Activated CD8-positive, alpha-beta T cell treated with anti-CD3 and anti-CD28 coated beads, Interleukin-2, amount 10 ng/mL, durations not matched to agents 7 days and 5 days (primary cell): Measurements from ENCODE around the gene SEMA3E. TPM values are rescaled to one million over a fixed set of nuclear protein-coding genes. Genes with fewer than 3 reads are reported as not detected.
"Not testable (repeated sequence)": the region's sequence is repeated elsewhere in the genome, so short reads cannot be mapped to it uniquely, and the experiment has no call there.

Experiments
- ATAC-seq: fragments of 150-1000 bp; cut with Tn5 transposase; one replicate; pipeline ENCODE4 v1.10.0; 2021; ENCODE audit warnings: moderate library complexity
- CTCF ChIA-PET: fragments of 350-600 bp; sonication (Branson Sonifier 250); formaldehyde crosslinking; loops from one replicate; lab custom pipeline; 2021; ENCODE audit warnings: antibody characterized with exemption; lab: Charles Lee
- POLR2A ChIA-PET: fragments of 350-600 bp; sonication (Branson Sonifier 250); formaldehyde crosslinking; loops from one replicate; lab custom pipeline; 2021; ENCODE audit warnings: antibody characterized with exemption; lab: Charles Lee
- DNase-seq: peaks from one replicate; pipeline ENCODE4 v3.0.0-alpha.2; 2020
- H3K27ac Mint-ChIP-seq: one replicate; pipeline ENCODE4 v1.8.0; 2021; ENCODE audit warnings: mild to moderate bottlenecking, mixed read lengths
- H3K27me3 Mint-ChIP-seq: one replicate; pipeline ENCODE4 v1.8.0; 2021; ENCODE audit warnings: low read depth, mixed read lengths
- H3K36me3 Mint-ChIP-seq: one replicate; pipeline ENCODE4 v1.8.0; 2021; ENCODE audit warnings: low read depth, mixed read lengths
- H3K4me1 Mint-ChIP-seq: one replicate; pipeline ENCODE4 v1.8.0; 2021; ENCODE audit warnings: low read depth, mixed read lengths
- H3K4me3 Mint-ChIP-seq: one replicate; pipeline ENCODE4 v1.8.0; 2021; ENCODE audit warnings: mild to moderate bottlenecking, mixed read lengths
- H3K9me3 Mint-ChIP-seq: one replicate; pipeline ENCODE4 v1.8.0; 2022; ENCODE audit warnings: mixed read lengths; ENCODE audit not compliant: insufficient read depth
- total RNA-seq, 2 experiments: library from RNA; stranded (reverse); gene quantifications; one replicate each; pipeline ENCODE4 v1.2.3, GENCODE V29; 2021

Gene SEMA3E
- total RNA-seq, 2 experiments from 2014 or later: not detected

DNA sequence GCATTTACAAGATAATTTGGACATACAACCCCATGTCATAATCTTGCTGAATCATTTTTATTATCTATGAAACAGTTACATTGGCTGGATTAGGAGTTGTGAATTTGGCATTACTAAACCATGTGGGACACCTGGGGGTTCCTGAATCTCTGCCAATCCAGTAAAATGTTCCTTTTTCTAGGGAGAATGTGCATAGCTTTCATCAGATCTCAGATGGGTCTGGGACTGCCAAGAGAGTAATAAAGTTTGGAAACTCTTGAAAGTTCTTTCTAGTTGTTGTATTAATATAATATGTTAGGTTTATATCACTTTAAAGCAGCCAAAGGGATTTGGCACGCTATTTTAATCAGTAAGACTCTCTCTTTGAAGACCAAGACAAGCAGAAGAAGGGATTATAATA lies 62.7 kb downstream of the SEMA3E start:
- H3K9me3 Mint-ChIP-seq: no peaks in the 10 kb centered on the region
- ATAC-seq (no peak), DNase-seq (no peak)
- H3K36me3 Mint-ChIP-seq: no peaks in the 10 kb centered on the region
- ChIA-PET POLR2A (no interaction called here), CTCF (no interaction called here)
- H3K4me3 Mint-ChIP-seq: no peak overlapping the region
- no peaks in the 10 kb centered on the region for H3K4me1 Mint-ChIP-seq
- H3K27me3 Mint-ChIP-seq: no peaks in the 10 kb centered on the region
- H3K27ac Mint-ChIP-seq: no peak overlapping the region

GRCh38 chr7:83581667-83582435 lies 67.1 kb downstream of the SEMA3E start:
- ChIA-PET POLR2A (no interaction called here), CTCF (no interaction called here)
- ATAC-seq: no peak
- Mint-ChIP-seq H3K4me3 (no peak overlapping the region), H3K9me3 (no peaks in the 10 kb centered on the region), H3K27ac (no peak overlapping the region), H3K4me1 (no peaks in the 10 kb centered on the region), H3K27me3 (no peaks in the 10 kb centered on the region), H3K36me3 (no peaks in the 10 kb centered on the region)
- DNase-seq: no peak

GRCh38 chr7:83579740-83580139 lies 69.2 kb downstream of the SEMA3E start:
- Mint-ChIP-seq H3K27ac (no peak overlapping the region), H3K36me3 (no peaks in the 10 kb centered on the region), H3K4me3 (no peak overlapping the region), H3K4me1 (no peaks in the 10 kb centered on the region), H3K9me3 (no peaks in the 10 kb centered on the region), H3K27me3 (no peaks in the 10 kb centered on the region)
- CTCF ChIA-PET: no interaction called here
- ATAC-seq (no peak), DNase-seq (no peak)
- POLR2A ChIA-PET: no interaction called here

DNA sequence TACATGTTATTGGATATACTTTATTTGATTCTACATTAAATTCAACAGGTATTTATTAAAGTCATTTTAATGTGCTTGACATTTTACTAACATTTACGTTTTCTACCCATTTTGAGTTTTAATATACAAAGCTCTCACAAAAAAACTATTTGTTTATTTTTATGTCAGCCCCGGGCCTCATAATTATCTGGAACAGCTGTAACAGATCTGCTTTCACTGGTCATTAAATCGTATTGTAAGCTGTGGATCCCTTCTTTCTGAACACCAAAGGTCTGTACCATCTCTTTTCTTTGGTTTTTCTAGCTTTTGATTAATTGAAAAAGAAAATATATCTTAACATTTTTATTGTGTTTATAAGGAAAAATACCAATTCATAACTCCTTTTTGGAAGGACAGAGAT lies 73.5 kb downstream of the SEMA3E start:
- ChIA-PET CTCF (no interaction called here), POLR2A (interaction anchor here (0.7 kb wide), 1 partner anchor 32 kb away, joined by 3 read pairs; no protein-coding TSS in a partner anchor)
- Mint-ChIP-seq H3K4me3 (no peak overlapping the region), H3K9me3 (peaks cover 5% of the 10 kb centered on the region), H3K36me3 (no peaks in the 10 kb centered on the region), H3K27ac (no peak overlapping the region), H3K27me3 (no peaks in the 10 kb centered on the region), H3K4me1 (no peaks in the 10 kb centered on the region)
- DNase-seq (no peak), ATAC-seq (no peak)

DNA sequence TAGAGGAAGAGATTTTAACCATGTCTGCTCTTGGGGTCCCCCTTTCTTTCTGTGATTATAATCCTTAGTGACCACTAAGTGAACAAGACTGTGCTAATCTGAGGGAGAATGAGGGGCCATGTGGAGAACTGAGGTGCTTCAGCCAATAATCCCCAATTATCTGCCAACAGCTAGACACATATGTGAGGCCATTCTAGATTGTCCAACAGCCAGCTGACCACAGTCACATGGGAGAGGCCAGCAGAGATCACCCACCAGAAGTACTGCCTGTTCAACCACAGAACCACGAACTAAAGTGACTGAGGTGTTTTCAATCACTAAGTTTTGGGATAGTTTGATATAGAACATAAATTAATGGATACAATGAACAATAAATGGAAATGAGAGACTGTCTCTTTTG lies 74.3 kb downstream of the SEMA3E start:
- CTCF ChIA-PET: no interaction called here
- Mint-ChIP-seq H3K9me3 (peaks cover 5% of the 10 kb centered on the region), H3K4me1 (no peaks in the 10 kb centered on the region), H3K4me3 (no peak overlapping the region), H3K36me3 (no peaks in the 10 kb centered on the region), H3K27me3 (no peaks in the 10 kb centered on the region), H3K27ac (no peak overlapping the region)
- DNase-seq: no peak
- POLR2A ChIA-PET: interaction anchor here (0.7 kb wide), 1 partner anchor 31 kb away, joined by 3 read pairs; no protein-coding TSS in a partner anchor
- ATAC-seq: no peak

- DNase-seq: no peak
- no peak for ATAC-seq
- Mint-ChIP-seq H3K9me3 (peaks cover 3% of the 10 kb centered on the region), H3K27ac (no peak overlapping the region), H3K4me1 (no peaks in the 10 kb centered on the region), H3K27me3 (no peaks in the 10 kb centered on the region), H3K36me3 (no peaks in the 10 kb centered on the region), H3K4me3 (no peak overlapping the region)
- CTCF ChIA-PET: no interaction called here
- POLR2A ChIA-PET: no interaction called here
These were observed 86.0 kb downstream of the SEMA3E start for GRCh38 chr7:83562960-83563359.

DNA sequence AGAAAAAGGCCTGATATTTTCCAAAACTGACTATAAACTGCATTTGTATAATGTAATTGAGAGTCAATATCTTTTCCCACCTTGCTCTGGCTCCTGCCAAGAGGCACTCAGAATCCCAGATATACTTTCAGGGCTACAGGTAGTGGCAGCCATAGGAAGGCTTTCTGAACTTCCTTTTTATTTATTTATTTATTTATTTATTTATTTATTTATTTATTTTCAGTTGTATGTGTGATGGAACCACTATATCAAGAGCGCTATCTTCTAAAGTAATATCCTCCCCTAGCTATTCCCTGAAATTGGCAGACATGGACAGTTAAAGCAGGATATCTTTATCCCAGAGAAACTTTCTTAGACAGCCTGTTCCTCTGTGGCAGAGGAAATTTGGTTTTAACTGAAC lies 86.7 kb downstream of the SEMA3E start:
- no peaks in the 10 kb centered on the region for H3K27me3 Mint-ChIP-seq
- peaks cover 3% of the 10 kb centered on the region for H3K9me3 Mint-ChIP-seq
- H3K4me3 Mint-ChIP-seq: no peak overlapping the region
- no peaks in the 10 kb centered on the region for H3K4me1 Mint-ChIP-seq
- no peak overlapping the region for H3K27ac Mint-ChIP-seq
- no peak for ATAC-seq
- CTCF ChIA-PET: no interaction called here
- DNase-seq: no peak
- POLR2A ChIA-PET: no interaction called here
- H3K36me3 Mint-ChIP-seq: no peaks in the 10 kb centered on the region

DNA sequence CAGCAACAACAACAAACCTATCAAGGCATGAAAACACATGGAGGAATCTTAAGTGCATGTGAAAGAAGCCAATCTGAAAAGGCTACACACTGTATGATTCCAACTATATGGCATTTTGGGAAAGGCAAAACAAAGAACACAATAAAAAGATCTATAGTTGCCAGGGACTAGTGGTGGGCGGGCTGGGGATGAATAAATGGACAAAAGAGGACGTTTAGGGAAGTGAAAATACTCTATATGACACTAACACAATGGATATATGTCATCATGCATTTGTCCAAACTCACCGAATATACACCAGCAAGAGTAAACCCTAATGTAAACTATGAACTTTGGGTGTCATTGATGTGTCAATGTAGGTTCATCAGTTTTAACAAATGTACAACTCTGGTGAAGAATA lies 89.1 kb downstream of the SEMA3E start:
- DNase-seq (no peak), ATAC-seq (no peak)
- no peak overlapping the region for H3K27ac Mint-ChIP-seq
- POLR2A ChIA-PET: no interaction called here
- CTCF ChIA-PET: no interaction called here
- peaks cover 6% of the 10 kb centered on the region for H3K9me3 Mint-ChIP-seq
- no peaks in the 10 kb centered on the region for H3K36me3 Mint-ChIP-seq
- no peaks in the 10 kb centered on the region for H3K27me3 Mint-ChIP-seq
- H3K4me3 Mint-ChIP-seq: no peak overlapping the region
- no peaks in the 10 kb centered on the region for H3K4me1 Mint-ChIP-seq

DNA sequence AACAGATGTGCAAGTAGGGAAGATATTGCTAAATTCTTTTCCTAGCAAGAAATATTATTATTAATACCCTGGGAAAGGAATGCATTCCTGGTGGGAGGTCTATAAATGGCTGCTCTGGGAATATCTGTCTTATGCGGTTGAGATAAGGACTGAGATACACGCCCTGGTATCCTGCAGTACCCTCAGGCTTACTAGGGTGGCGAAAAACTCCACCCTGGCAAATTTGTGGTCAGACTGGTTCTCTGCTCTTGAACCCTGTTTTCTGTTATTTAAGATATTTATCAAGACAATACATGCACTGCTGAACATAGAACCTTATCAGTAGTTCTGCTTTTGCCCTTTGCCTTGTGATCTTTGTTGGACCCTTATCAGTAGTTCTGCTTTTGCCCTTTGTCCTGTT lies 96.4 kb downstream of the SEMA3E start:
- H3K4me3 Mint-ChIP-seq, H3K27ac Mint-ChIP-seq, POLR2A ChIA-PET, DNase-seq, H3K36me3 Mint-ChIP-seq, CTCF ChIA-PET, H3K27me3 Mint-ChIP-seq, ATAC-seq, H3K4me1 Mint-ChIP-seq: not testable (repeated sequence)
- peaks cover 19% of the 10 kb centered on the region for H3K9me3 Mint-ChIP-seq

DNA sequence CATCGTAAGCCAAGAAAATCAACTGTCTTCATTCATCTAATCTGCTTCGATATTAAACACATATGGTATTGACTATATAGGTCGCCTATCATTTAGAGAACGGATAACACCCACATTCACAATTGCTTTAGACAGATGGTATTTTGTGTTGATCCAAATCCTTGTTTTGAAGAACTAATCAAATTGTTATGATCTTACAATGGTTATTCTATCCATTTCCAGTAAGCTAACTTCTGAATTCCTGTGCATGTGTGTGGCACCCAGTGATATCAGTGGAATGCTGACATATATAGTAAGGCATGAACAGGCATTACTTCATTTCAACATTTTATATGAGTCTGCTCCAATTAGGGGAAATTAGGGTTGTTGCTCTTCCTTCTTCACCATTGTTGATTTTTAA lies 98.8 kb downstream of the SEMA3E start:
- ChIA-PET CTCF (no interaction called here), POLR2A (no interaction called here)
- Mint-ChIP-seq H3K4me3 (no peak overlapping the region), H3K4me1 (no peaks in the 10 kb centered on the region), H3K27me3 (no peaks in the 10 kb centered on the region), H3K36me3 (no peaks in the 10 kb centered on the region), H3K27ac (no peak overlapping the region), H3K9me3 (peaks cover 16% of the 10 kb centered on the region)
- DNase-seq (no peak), ATAC-seq (no peak)

- Mint-ChIP-seq H3K4me1 (no peaks in the 10 kb centered on the region), H3K27ac (no peak overlapping the region), H3K36me3 (no peaks in the 10 kb centered on the region), H3K27me3 (no peaks in the 10 kb centered on the region), H3K9me3 (peaks cover 14% of the 10 kb centered on the region), H3K4me3 (no peak overlapping the region)
- POLR2A ChIA-PET: no interaction called here
- CTCF ChIA-PET: no interaction called here
- no peak for DNase-seq
- ATAC-seq: no peak
These were observed 100.7 kb downstream of the SEMA3E start for GRCh38 chr7:83548250-83548649.

DNA sequence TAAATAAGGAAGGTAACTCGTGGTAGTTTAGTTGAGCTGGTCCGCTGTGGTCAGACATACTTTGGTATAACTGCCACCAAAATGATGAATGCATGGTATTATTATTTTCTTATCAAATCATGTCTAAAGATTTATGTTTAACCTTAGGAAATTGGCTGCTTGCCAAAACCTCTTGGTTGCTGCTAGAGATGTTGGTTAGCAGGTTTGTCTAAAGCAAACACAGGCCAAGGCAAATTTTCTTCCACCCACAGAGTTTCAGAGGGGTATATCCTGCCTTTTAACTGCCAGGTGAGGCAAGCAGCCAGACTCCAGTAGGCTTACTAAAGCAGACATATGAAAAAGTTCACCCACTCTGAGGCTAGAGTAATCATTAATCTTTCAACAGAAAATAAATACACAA lies 101.4 kb downstream of the SEMA3E start:
- ChIA-PET POLR2A (no interaction called here), CTCF (no interaction called here)
- peaks cover 9% of the 10 kb centered on the region for H3K9me3 Mint-ChIP-seq
- no peak overlapping the region for H3K27ac Mint-ChIP-seq
- DNase-seq (no peak), ATAC-seq (no peak)
- no peaks in the 10 kb centered on the region for H3K4me1 Mint-ChIP-seq
- no peaks in the 10 kb centered on the region for H3K27me3 Mint-ChIP-seq
- H3K4me3 Mint-ChIP-seq: no peak overlapping the region
- no peaks in the 10 kb centered on the region for H3K36me3 Mint-ChIP-seq

DNA sequence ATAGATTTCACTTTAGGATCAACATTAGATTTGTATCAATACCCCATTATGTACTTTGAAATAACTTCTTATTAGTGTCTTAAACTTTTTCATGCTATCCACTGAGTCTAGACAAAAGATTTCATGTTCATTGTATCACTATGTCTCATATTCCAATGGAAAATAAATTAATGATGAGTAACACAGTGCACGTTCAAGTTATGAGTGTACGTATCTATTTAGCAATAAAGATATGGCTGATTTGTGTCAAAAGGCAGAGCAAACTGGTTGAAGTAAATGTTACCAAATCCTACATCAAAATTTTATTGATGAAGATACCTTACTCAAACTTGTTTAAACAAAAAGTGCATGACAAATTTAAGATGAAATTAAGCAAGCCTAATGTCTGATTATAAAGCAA lies 102.4 kb downstream of the SEMA3E start:
- H3K9me3 Mint-ChIP-seq: peaks cover 9% of the 10 kb centered on the region
- no peaks in the 10 kb centered on the region for H3K36me3 Mint-ChIP-seq
- H3K27ac Mint-ChIP-seq: no peak overlapping the region
- no peaks in the 10 kb centered on the region for H3K4me1 Mint-ChIP-seq
- no peak for DNase-seq
- CTCF ChIA-PET: no interaction called here
- ATAC-seq: no peak
- H3K27me3 Mint-ChIP-seq: no peaks in the 10 kb centered on the region
- no peak overlapping the region for H3K4me3 Mint-ChIP-seq
- POLR2A ChIA-PET: no interaction called here
